GM12892 (cell line): ENCODE measurements around the gene PDGFRB.

ENCODE experiments used
- DNase-seq: peaks from one replicate; pipeline ENCODE4 v3.0.0; 2011; ENCODE audit not compliant: insufficient read length
- FAIRE-seq: peaks from 2 replicates; lab custom pipeline; 2011; peaks lifted over from hg19 to GRCh38; lab: Jason Lieb, UNC
- POLR2A ChIP-seq: IDR thresholded peaks from 2 replicates; pipeline ENCODE4 v1.6.1; 2011; ENCODE audit warnings: low read depth, low read length, control low read depth
- POLR2AphosphoS5 ChIP-seq: IDR thresholded peaks from 2 replicates; pipeline ENCODE4 v1.6.1; 2011; ENCODE audit warnings: low read depth, low read length, control low read depth
- TAF1 ChIP-seq: IDR thresholded peaks from 2 replicates; pipeline ENCODE4 v1.6.1; 2011; ENCODE audit warnings: low read depth, mild to moderate bottlenecking, control low read depth, low read length, borderline replicate concordance

The PDGFRB gene

GRCh38 chr5:150121448-150122157 lies 34.0 kb downstream of the PDGFRB start:
- TF ChIP-seq TAF1: no peak
- no peak for TF ChIP-seq POLR2A
- no peak for DNase-seq
- FAIRE-seq: no peak

DNA sequence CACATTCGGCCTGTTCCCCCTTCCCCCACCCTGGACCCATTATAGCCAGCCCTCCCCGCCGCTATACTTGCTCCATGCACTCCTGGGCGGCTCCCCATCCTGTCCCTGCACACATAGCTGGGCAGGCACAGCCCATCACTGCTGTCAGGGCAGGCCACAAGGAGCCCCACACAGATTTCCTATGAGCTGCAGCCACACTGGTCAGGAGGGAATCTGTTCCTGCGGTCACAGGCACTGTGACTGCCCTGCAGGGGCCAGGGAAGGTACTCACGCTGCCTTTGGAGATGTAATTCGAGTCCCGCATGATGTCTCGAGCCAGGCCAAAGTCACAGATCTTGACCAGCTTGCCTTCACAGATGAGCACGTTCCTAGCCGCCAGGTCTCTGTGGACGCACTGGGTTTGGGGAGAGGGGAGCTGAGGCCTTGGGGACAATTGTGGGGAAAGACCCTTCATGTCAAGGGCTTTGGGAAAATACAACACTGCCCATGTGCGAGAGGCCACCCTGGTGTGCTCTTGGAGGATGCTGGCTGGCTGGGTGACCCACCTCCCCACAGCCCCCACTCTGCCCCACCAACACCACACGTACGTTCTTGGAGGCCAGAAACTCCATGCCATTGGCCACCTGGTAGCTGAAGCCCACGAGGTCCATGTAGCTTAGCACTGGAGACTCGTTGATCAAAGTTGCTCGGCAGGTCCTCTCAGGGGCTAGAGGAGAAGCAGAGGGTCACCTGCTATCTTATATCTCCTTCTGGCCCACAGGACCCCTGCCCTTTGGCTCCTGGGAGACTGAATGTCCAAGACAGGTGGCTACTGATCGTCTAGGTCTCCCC lies 34.8 kb downstream of the PDGFRB start:
- DNase-seq: no peak
- TF ChIP-seq POLR2AphosphoS5 (no peak), POLR2A (no peak), TAF1 (no peak)
- no peak for FAIRE-seq

- FAIRE-seq: no peak
- TF ChIP-seq POLR2AphosphoS5 (no peak), POLR2A (no peak), TAF1 (no peak)
- DNase-seq: no peak
Measured at GRCh38 chr5:150120062-150120441, 35.6 kb downstream of the PDGFRB start.

- DNase-seq (no peak), FAIRE-seq (no peak)
- TF ChIP-seq POLR2AphosphoS5 (no peak), POLR2A (no peak), TAF1 (no peak)
Measured at GRCh38 chr5:150119421-150120061, 36.1 kb downstream of the PDGFRB start.

GRCh38 chr5:150118561-150119229 lies 37.0 kb downstream of the PDGFRB start:
- FAIRE-seq: no peak
- DNase-seq: peak; percentile 5
- no peak for TF ChIP-seq TAF1
- no peak for TF ChIP-seq POLR2A
- no peak for TF ChIP-seq POLR2AphosphoS5

GRCh38 chr5:150117945-150118560 lies 37.6 kb downstream of the PDGFRB start:
- TF ChIP-seq POLR2A (no peak), POLR2AphosphoS5 (no peak), TAF1 (no peak)
- DNase-seq (peak; percentile 3), FAIRE-seq (no peak)

- TF ChIP-seq TAF1 (no peak), POLR2AphosphoS5 (no peak), POLR2A (no peak)
- no peak for FAIRE-seq
- DNase-seq: peak; percentile 8
Measured at GRCh38 chr5:150116667-150117400, 38.8 kb downstream of the PDGFRB start.

DNA sequence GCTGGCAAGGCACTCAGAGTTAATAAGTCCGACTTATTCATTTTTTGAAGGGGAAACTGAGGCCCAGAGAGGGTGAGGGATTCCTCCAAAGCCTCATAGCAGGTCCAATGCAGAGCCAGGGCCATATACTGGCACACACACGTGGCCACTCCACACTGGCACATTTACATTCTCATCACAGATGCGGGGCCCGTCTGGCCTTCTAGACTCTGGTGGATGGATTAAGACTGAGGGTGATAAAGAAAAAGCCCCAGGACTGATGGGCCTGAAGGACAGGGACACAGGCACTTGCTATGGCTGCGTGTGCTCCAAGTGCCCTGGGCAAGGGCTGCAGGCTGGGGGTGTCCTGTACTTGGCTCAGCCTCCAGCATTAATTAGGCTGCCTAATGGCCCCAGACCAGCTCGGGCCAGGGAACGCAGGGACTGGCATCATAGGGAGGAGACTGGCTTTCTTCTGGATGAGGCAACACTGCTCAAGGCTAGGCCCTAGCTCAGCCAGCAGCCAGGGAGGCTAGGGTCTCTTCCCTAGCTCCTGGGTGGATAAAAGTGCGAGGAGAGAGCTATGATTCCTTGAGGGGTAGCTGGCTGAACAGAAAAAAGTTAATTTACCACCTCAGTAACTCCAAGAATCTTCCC lies 40.8 kb downstream of the PDGFRB start:
- FAIRE-seq (no peak), DNase-seq (no peak)
- TF ChIP-seq TAF1 (no peak), POLR2AphosphoS5 (no peak), POLR2A (no peak)

- TF ChIP-seq POLR2A: no peak
- no peak for TF ChIP-seq TAF1
- TF ChIP-seq POLR2AphosphoS5: no peak
- DNase-seq (no peak), FAIRE-seq (no peak)
Measured at GRCh38 chr5:150114102-150114641, 41.5 kb downstream of the PDGFRB start.
